ENCODE results near the gene WRNIP1. TPM values are rescaled to one million over a fixed set of nuclear protein-coding genes. Genes with fewer than 3 reads are reported as not detected.

The WRNIP1 gene
- total and polyA plus RNA-seq, 2 of the 8 experiments (the other 6 are each of a cell fraction or from before 2014, with no cell fraction given), result 38.2 to 39.2 TPM

DNA sequence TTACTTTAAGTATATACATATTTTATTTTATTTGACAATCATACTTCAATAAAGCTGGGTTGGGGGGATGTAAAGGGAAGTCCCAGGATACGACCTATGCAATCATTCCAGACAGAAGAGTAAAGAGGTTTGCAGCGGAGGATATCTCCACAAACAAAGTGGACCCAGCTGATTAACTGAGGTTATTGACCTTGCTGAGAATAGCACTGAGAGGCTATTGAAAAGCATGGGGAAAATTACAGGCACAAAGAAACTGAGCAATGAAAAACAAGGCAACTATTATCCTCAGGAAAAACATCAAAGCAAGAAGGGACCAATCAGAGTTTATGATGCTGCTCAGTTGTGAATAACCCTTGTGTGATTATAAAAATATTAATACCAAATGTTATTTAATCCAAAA lies 43.8 kb downstream of the WRNIP1 start:
- no peaks in the 10 kb centered on the region for H3K79me1 ChIP-seq (ENCODE audit: low read depth, low read length)
- H3K18ac ChIP-seq (ENCODE audit: extremely low read depth, low read length), result no peak overlapping the region
- H4K91ac ChIP-seq (replicated peaks; ENCODE audit: insufficient read length, low read length), result no peak overlapping the region
- H3K27ac ChIP-seq (ENCODE audit: low read depth, low read length), result no peak overlapping the region
- no peak overlapping the region for H4K5ac ChIP-seq (ENCODE audit: insufficient read length, low read depth, low read length)
- H3K23ac ChIP-seq (ENCODE audit: insufficient read length), result no peak overlapping the region
- no peak overlapping the region for H3K4ac ChIP-seq (replicated peaks; ENCODE audit: insufficient read length, low read depth, low read length)
- no peaks in the 10 kb centered on the region for H3K79me2 ChIP-seq (ENCODE audit: control insufficient read depth in 1 of 2, insufficient read depth in 2 of 2, low read length in 2 of 2)
- H4K20me1 ChIP-seq (replicated peaks in 1 of 2; ENCODE audit: control insufficient read depth in 1 of 2, insufficient read depth in 2 of 2, low read length in 2 of 2), result no peaks in the 10 kb centered on the region
- DNase-seq (ENCODE audit: low read depth in 1 of 2, low spot score in 2 of 2), result no peak
- H4K8ac ChIP-seq (ENCODE audit: extremely low read depth, insufficient read depth, low read length), result no peak overlapping the region
- no peak overlapping the region for H2BK20ac ChIP-seq (ENCODE audit: low read length)
- no peak overlapping the region for H3K14ac ChIP-seq (ENCODE audit: insufficient read length)
- no peak overlapping the region for H3K4me2 ChIP-seq (ENCODE audit: insufficient read depth in 1 of 2, low read depth in 2 of 2, low read length in 2 of 2)
- H2BK5ac ChIP-seq (ENCODE audit: low read depth, low read length), result no peak overlapping the region
- ChIA-PET POLR2A (ENCODE audit: partially characterized antibody) (interaction anchor here (1.0 kb wide), 1 partner anchor 23 kb away, joined by 4 read pairs; no protein-coding TSS in a partner anchor), CTCF (ENCODE audit: partially characterized antibody) (interaction anchor here (1.1 to 1.6 kb wide), 2 partner anchors 18 to 37 kb away, joined by 4 to 6 read pairs; no protein-coding TSS in a partner anchor)
- no peak overlapping the region for H2BK120ac ChIP-seq (replicated peaks; ENCODE audit: low read depth, low read length)
- no peak overlapping the region for H3K4me3 ChIP-seq (ENCODE audit: extremely low read depth in 1 of 4, insufficient read depth in 2 of 4, low read depth in 3 of 4, low read length in 4 of 4)
- H3K27me3 ChIP-seq (replicated peaks in 1 of 4; ENCODE audit: control insufficient read depth in 3 of 4, extremely low read depth in 1 of 4, insufficient read depth in 3 of 4, low read length in 3 of 4), result no peaks in the 10 kb centered on the region
- H2AFZ ChIP-seq (ENCODE audit: low read length), result no peak overlapping the region
- no peak for FAIRE-seq
- H2AK5ac ChIP-seq (ENCODE audit: low read depth, low read length), result no peak overlapping the region
- H2BK15ac ChIP-seq (ENCODE audit: low read length), result no peak overlapping the region
- H3K9ac ChIP-seq (replicated peaks in 1 of 4; ENCODE audit: extremely low read depth in 1 of 4, low read depth in 3 of 4, low read length in 3 of 4), result no peak overlapping the region
- no peak overlapping the region for H3K56ac ChIP-seq (replicated peaks; ENCODE audit: insufficient read length, low read depth, low read length)
- H3K23me2 ChIP-seq (ENCODE audit: low read depth, low read length), result no peaks in the 10 kb centered on the region; the same call in 1 of the 2 replicates
- no peaks in the 10 kb centered on the region for H3K36me3 ChIP-seq (ENCODE audit: control insufficient read depth in 2 of 4, insufficient read depth in 4 of 4, low read length in 3 of 4)
- no peak overlapping the region for H2BK12ac ChIP-seq (ENCODE audit: low read depth, low read length)
- H3K9me3 ChIP-seq (ENCODE audit: insufficient read depth in 2 of 2, low read depth in 1 of 2, low read length in 1 of 2), result no peaks in the 10 kb centered on the region
- H3K4me1 ChIP-seq (replicated peaks in 1 of 4; ENCODE audit: control insufficient read depth in 3 of 4, insufficient read depth in 4 of 4, low read length in 3 of 4), result no peaks in the 10 kb centered on the region
- WGBS, 2 experiments (ENCODE audit: extremely low coverage in 1 of 2, insufficient coverage in 1 of 2, insufficient read length in 1 of 2, insufficient replicate concordance in 2 of 2, low coverage in 1 of 2, low lambda C conversion rate in 2 of 2, missing lambda C conversion rate in 1 of 2), result 85% methylated on average over 2 of the region's 2 CpGs; no CpG with 5 or more reads in 1 of the 2 experiments
- TF ChIP-seq CBX5 (IDR thresholded peaks at IDR 0.05; ENCODE audit: low read depth, low read length), result no peak
- no peak for TF ChIP-seq SIX5 (IDR thresholded peaks at IDR 0.05; ENCODE audit: low read depth, low read length)
- TF ChIP-seq POU5F1 (IDR thresholded peaks at IDR 0.05; ENCODE audit: low read depth, low read length), result no peak
- no peak for TF ChIP-seq KDM5A (IDR thresholded peaks at IDR 0.05; ENCODE audit: low read length)
- no peak for TF ChIP-seq SIRT6 (IDR thresholded peaks at IDR 0.05; ENCODE audit: low read length)
- TF ChIP-seq, protein P1, sequence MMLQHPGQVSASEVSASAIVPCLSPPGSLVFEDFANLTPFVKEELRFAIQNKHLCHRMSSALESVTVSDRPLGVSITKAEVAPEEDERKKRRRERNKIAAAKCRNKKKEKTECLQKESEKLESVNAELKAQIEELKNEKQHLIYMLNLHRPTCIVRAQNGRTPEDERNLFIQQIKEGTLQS (IDR thresholded peaks at IDR 0.05; ENCODE audit: insufficient read depth, low read depth, low read length), result no peak
- no peak for TF ChIP-seq BRCA1 (IDR thresholded peaks at IDR 0.05; ENCODE audit: low read depth, low read length)
- TF ChIP-seq KDM4A (IDR thresholded peaks at IDR 0.05; ENCODE audit: low read depth, low read length, severe bottlenecking), result no peak
- no peak for TF ChIP-seq CREB1 (IDR thresholded peaks at IDR 0.05)
- TF ChIP-seq, protein P2, sequence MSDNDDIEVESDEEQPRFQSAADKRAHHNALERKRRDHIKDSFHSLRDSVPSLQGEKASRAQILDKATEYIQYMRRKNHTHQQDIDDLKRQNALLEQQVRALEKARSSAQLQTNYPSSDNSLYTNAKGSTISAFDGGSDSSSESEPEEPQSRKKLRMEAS (IDR thresholded peaks at IDR 0.05), result no peak
- TF ChIP-seq CHD2 (IDR thresholded peaks at IDR 0.05; ENCODE audit: low read length), result no peak
- TF ChIP-seq SRF (IDR thresholded peaks at IDR 0.05; ENCODE audit: low read depth, low read length), result no peak
- TF ChIP-seq TEAD4 (IDR thresholded peaks at IDR 0.05; ENCODE audit: low read depth, low read length), result no peak
- TF ChIP-seq SP2 (IDR thresholded peaks at IDR 0.05; ENCODE audit: low read length), result no peak
- no peak for TF ChIP-seq FOSL1 (IDR thresholded peaks at IDR 0.05; ENCODE audit: insufficient read depth, low read depth, low read length)

Measured in H1 (cell line).